ENCODE results near the gene FANCE.
A peak's percentile ranks its signal among the peaks of the same experiment; 100 is the strongest.
"Not testable (repeated sequence)": the region's sequence is repeated elsewhere in the genome, so short reads cannot be mapped to it uniquely, and the experiment has no call there.

FANCE gene

DNA sequence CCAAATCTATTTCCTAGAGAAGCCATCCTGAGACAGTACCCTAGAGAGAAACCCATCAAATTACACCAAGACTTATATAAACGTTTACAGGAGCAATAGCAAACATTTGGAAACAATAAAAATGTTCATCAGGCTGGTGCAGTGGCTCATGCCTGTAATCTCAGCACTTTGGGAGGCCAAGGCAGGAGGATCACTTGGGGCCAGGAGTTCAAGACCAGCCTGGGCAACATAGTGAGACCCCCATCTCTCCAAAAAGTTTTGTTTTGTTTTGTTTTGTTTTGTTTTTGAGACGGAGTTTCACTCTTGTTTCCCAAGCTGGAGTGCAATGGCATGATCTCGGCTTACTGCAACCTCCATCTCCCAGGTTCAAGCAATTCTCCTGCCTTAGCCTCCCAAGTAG, 19.4 kb upstream of the FANCE start:
- not testable (repeated sequence) for DNase-seq

DNA sequence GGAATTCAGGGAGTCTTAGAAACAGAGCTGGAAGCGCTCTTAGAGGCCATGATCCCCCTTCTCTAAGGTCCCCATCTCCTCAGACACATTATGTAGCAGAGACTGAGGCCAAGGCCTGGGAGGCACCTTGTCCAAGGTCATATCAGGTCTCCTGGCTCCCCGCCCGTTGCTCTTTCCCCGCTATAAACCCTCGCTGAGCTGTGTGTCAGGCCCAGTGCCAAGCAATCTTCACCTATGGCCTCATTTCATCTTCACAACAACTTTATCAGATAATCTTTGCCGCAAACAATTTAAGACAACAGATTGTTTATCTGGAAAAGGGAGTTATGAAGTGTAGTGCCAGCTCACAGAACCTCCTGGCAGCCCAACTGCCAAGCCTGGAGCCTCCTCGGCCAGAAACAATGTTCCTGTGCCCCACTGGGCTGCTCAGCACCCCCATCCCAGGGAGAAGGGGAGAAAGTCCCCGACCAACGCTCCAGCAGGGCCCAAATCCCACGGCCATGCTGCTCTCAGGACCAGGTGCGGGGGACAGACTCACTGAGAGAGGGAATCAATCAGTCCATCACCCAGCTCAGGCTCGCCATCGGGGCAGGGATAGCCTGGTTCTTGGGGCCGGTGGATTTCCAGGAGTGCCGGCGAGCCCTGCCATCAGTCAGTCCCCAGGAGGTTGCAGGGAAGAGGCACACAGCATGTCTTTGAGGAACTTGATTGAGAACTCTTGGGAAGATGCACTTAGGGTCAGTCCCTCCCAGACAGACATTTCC, 16.9 kb upstream of the FANCE start:
- no peak for DNase-seq

DNA sequence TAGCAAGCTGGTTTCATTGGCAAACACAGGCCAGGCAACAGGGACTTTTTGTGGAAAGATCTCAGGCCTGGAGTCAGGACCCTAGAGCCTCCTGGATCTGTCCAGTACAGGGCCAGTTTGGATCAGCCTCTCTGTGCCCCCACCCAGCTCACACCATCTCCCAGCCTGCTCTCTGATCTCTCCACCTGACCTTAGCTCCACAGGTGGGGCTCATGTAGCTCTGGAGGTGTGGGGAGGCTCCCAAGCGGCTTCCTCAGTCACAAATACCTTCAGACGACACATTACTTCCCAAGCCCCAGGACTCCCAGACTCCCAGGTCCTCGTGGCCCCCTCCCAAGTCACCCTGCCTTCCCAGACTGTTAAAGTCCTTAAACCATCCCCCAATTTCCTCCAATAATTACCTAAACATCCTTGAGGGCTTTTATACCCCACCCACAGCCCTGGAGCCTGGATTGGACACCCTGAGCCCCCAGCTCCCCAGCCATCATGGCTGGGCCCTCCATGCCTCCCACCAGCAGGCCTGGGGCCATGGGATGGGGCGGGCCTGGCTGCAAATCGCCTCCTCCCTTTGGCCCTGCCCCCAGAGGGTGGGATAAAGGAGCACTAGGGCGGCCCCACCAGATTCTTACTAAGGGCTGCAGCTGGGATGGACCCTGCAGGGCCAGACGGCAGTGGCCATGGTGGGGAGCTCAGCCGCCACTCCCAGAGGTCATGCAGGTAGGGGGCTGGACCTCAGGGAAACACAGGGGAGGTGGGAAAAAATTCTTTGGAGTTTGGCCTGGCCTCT, 15.9 kb upstream of the FANCE start:
- DNase-seq, result no peak

DNA sequence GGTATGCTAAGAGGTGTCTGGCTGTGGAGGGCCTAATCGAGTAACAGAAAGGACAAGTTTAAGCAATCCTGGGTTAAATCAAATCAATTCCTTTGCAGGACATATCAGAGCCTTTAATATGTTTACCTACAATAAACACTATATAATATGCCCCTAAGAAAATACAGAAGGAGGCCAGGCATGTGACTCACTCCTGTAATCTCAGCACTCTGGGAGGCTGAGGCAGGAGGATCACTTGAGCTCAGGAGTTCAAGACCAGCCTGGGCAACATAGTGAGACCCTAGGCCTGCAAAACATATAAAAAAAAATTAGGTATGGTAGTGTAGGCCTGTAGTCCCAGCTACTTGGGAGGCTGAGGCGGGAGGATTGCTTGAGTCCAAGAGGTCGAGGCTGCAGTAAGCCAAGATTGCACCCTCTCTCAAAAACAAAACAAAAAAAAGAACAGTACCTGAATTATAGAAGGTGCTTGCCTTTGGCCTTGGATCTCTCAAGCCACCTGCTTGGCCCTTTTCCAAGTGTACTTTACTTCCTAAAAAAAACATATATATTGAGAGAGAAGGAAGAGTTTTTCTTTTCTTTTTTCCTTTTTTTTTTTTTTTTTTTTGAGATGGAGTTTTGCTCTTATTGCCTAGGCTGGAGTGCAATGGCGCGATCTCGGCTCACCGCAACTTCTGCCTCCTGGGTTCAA, 13.6 kb upstream of the FANCE start:
- DNase-seq, result not testable (repeated sequence)

DNA sequence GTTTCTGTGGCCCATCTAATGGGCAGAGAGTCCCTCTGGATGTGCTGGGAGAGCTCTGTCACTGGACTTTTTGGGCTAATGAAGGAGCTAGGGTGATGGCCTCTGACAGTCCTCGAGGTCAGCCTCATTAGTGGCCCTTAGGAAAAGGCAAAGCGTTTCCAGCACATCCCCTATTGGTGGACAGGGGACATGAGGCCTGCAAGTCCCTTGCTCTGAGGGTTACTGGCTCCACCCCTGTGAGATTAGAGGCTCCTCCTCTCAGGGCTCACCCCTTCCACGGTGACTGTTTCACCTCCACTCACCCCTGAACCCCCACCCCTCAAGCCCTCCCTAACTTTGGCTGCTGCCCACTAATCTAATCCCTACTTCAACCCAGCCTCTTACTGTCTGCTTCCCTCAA, 12.8 kb upstream of the FANCE start:
- no peak for DNase-seq

DNA sequence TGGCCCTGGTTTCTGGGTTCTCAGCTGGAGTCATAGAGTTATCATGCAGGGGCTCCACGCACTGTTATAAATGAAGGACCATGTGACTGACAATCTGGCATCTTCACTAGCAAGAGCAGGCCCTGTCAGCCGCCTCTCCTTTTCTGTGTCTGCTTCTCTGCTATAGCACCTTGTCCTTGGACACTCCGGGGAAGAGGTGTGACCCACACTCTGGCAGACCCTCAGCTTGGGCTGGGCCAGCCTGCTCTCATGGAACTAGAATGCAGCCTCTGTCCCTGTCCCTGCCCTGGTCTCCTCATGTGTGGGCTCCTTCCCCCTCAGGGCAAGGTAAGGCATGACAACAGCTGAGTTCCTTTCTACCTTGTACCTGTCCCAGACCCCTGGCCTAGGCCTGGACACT, 10.9 kb upstream of the FANCE start:
- DNase-seq, result no peak

DNA sequence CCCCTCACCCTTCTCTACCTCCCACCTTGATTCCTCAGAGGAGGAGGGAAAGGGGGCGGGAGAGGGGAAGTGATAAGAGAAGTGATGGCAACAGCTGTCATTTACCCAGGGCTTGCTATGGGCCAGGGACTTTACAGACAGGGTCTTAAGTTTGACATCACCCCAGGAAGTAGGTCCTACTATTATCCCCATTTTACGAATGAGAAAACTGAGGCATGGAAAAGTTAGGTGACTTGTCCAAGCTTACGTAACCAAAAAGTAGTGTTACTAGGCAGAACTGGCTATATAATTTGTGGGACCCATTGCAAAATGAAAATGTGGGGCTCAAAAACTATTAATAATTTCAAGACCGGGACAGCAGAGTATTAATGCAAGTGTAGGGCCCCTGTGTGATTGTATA, 10.5 kb upstream of the FANCE start:
- no peak for DNase-seq

DNA sequence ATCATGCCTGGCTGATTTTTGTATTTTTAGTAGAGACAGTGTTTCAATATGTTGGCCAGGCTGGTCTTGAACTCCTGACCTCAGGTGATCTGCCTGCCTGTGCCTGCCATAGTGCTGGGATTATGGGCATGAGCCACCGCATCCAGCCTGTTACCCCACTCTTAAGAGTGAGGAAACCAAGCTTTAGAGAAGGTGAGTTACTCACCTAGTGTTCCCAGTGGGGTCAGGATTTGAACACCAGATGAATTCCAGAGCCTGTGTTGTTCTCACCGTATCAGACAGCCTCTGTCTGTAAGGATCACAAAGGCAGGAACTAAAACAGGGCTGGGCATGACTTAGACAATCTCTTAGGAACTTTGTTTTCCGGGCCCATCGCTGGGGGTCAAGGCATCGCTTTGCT, 9.4 kb upstream of the FANCE start:
- DNase-seq, result no peak

DNA sequence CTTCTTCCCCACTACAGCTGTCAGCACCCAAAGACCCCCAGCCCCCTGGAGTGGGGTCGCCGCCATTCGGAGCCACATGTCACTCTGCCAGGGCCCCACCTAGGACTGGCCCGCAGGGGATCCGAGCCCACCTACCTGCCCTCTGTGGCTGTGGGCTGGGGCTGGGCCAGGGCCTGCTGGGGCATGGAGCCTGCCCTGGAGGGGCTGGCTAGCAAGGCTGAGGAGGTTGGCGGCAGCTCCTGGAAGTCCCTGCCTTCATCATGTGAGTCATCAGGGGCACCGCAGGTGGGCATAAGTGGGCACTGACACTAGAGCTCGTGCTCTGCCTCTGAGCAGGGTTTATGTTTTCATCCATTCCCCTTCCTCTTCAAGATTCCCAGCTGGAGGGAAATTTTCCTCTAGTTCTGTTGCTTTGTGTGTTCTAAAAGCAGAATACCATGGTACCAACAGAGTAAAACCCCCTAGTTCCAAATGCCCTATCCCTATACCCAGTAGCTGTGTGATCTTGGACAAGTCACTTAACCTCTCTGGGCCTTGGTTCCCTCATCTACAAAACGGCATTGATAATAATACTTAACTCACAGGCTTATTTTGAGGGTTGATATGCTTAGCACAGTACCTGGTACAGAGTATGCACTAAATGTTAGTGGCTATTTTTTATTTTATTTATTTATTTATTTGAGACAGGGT, 8.7 kb upstream of the FANCE start:
- DNase-seq, result no peak

DNA sequence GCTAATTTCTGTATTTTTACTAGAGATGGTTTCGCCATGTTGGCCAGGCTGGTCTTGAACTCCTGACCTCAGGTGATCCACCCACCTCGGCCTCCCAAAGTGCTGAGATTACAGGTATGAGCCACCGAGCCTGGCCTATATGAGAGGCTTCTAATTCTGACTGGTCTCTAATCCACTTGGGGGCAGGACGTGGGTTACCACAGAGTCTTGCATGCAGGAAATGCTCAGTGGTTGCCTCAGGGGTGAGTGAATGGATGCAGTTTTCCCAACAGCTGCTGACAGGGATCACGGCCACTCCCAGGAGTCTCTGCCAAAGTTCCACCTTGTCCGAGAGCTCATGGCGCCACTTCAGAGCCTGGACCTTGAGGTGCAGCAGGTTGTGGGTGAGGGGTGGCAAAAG, 6.4 kb upstream of the FANCE start:
- DNase-seq, result no peak

DNA sequence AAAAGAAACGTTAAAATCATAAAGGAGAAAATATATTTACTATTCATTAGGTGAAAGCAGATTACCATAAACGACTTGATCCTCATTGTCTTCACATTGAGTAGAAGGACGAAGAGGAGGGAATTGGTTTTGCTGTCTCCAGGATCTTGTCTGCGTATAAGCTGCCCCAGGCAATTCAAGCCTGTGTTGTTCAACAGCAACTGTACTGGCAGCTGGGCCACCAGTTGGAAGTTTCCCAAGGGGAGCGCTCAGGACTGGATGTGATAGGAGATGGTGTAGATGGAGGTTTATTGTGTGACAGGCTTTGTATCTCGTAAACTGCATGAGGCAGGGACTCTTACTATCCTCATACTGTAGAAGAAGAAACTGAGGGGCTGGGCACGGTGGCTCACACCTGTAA, 3.9 kb upstream of the FANCE start:
- DNase-seq, result no peak

DNA sequence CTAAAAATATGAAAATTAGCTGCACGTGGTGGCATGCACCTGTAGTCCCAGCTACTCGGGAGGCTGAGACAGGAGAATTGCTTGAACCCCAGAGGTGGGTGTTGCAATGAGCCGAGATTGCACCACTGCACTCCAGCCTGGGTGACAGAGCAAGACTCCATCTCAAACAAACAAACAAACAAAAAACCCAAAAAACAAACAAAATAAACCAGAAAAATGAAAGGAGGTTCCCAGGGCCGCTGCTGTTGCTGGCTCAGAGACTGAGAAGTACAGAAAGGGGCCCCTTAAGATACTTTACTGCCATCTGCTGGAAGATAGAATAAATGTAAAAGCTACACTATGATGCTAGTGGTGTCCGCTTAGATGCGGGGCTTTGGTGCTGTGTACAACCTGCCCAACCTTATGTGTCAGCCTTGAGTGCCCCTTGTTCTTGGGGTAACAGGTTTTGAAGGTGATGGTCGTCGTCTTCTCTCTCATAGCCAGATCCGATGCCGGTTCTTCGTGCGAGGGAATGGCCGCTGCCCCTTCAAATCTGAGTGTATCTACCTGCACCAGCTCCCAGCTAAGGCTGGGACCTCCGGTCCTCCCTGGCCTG, 2.8 kb upstream of the FANCE start:
- peak; percentile 34 for DNase-seq

DNA sequence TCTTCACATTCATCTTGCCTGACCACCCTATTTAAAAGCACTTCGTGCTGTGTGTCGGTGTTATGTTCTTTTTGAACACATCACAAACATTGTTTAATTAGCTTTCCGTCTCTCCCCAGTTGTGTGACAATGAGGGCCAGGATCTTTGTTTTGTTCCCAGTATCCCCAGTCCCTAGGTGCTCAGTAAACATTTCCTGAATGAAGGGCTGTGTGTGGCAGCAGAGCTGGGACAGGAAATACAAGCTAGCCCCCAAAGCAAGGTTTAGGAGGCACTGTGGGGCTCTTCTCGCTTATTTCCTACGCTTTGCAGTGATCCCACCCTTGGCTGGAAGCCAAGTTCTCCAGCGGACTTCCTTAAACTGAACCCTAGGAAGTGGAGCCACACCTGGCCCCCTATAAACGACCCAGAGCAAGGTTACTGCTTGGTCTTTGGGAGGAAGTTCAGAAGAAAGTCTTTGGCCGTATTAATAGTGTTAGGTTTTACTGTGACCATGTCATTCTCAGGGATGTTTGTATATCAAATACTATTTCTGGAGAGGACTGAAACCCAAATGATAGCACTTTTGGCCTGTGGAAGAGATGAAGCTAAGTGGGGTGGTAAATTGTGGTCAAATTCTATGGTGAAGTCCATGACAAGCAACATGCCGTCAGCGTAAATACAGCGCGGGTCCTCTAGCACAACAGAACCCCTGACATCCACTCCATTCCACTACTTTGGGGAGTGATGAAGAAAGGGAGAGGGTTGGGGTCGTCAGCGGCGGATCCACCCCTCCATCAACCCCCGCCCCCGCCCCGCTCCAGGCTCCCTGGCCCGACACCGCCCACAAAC, 570 bp upstream of the FANCE start:
- no peak for DNase-seq

DNA sequence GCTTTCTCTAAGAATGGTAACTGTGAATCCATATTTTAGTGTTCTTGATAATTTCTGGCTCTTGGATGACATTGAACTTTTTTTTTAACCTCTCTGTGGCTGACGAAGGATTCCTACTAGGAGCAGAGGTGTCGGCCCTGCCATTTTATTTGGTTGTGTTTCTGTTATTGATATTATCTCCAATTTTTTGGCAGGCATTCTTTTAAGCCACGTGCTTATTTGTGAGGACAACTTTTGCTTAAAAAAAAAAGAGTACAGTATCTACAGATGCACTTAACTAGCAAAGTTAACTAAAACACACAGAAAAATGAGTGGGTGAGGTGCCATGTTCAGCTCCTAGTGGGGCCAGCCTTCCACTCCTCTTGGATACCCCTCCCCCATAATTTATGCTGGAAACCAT, 1.1 kb downstream of the FANCE start:
- DNase-seq, result no peak

DNA sequence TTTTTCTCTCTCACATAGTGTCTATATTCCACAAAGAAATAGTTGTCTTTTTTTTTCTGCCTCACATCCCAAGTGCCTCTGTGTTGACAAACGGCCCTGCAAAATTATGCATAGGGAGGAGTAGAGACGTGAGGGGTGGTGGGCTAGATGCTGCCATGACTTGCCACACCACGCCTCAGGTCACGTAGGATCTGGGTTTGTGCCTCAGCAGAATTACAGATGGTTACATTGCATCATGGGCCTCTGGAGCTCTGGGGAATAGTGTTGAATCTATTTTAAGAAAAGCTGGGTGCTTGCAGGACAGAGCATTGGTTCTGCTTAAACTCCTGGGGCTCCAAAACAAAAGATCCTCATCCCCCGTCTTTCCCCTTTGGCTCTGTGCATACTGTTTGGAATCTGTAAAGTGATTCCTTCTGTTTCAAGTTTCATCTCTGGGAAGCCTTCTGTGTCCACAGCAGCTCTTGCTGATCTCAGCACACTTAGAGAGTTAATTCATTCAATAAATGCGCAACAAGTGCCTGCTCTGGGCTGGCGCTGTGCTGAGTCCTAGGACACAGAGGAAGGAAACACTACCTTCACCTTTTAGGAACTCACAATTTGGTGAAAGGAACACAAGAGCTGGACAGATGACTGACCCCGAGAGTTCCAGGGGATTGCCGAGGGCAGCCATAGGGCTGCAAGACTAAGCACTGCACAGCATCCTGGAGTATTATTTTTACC, 2.4 kb downstream of the FANCE start:
- DNase-seq, result no peak

DNA sequence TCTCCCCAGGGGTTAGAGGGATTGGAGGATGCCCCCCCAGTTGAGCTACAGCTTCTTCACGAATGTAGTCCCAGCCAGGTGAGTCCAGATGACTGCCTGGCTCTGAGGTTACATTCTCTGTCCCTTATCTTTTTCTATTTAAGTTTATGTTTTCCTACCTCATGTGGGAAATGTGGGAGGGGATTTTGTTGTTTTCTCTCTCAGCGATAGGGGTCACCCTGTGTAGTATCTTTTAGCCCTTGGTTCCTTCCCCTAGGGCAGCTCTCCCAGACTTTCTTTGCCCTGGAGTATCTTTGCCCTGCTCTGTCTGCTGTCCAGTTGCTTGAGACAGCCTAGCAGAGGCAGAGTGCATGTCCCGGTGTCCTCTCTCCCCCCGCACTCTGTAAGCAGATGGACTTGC, 5.8 kb downstream of the FANCE start:
- DNase-seq, result no peak

DNA sequence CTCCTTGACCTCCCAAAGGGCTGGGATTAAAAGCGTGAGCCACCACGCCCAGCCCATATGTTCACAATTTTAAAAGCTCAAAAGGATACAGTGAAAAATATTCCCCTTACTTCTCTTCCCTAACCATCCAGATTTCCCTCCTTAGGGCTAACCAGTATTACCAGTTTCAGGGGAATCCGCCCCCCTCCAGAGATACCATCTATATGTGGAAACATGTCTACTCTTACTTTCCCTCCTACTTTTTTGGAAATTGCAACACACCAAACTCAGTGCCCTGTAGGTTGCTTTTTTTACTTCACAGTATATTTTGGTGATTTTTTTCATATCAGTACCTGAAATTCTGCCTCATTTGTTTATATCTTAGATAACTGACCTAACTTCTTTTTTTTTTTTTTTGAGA, 9.1 kb downstream of the FANCE start:
- no peak for DNase-seq

DNA sequence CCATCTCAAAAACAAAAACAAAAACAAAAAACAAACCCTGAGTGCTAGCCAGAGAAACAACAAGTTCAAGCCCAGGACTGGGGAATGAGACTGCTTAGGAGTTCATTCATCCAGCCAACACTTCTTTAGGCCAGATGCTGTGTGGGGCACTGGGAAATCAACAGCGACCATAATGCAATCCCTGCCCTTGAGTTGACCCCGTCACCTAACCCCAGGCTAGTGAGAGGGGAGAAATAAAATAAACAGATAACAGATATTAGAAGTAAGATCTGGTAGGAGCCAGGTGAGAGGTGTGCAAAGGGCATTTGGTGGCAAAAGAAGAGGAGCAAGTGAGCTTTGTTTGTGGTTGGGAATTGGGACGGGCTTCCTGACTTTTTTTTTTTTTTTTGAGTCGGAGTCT, 11.2 kb downstream of the FANCE start:
- no peak for DNase-seq

DNA sequence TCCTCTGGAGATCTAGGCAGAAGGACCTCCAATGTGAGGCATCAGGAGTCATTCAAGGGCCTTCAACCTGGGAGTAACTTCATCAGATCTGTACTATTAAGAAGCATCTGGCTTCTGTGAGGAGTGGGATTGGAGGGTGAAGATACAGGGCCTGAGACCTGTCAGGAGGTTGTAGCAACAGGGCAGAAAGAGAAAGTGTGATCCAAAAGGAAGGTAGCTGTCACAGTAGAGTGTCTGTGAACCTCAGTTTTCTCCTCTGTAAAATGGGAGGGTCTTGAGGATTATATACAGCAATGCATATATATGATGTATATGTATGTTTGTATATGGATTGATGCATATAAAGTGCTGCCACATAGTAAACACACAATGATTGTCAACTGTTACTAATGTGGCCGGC, 13.5 kb downstream of the FANCE start:
- DNase-seq, result no peak

DNA sequence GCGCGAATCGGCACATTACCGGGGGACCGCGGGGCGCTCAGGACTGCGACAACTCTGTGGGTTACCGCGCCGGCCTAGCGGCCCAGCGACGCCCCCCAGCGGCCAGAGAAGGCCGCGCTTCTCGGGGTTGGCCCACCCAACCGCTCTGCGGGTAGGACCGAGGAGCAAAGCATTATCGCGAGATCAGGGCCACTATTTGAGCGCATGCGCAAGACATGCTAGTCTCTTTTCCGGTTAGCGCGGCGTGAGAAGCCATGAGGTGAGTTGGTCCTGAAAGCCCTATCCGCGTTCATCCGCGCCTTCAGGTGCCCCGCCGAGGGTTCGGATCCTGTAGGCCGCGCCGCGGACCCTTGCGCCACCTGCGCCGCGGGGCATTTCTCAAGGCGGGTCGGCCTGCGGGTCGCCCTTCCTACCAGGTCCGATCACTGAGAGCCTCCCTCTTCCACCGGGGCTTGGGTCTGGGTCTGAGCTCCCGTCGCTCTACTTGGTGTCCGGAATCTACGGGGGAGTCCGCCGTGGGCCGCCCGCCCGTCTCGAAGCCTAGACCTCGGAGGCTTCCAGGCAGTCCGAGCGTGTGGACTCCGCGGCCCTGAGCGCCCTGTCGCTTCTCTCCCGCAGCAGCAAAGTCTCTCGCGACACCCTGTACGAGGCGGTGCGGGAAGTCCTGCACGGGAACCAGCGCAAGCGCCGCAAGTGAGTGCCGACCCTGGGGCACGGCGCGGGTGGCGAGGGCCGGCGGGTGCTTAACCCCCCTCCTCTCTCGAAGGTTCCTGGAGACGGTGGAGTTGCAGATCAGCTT, 16.2 kb downstream of the FANCE start, which contains the start of gene RPL10A:
TSS of gene RPL10A (plus strand) at position 221 of the 799 bp plus-strand sequence. CDS start at position 255, 34 bp downstream.
- peak; percentile 95 for DNase-seq
